OCI-LY7 (cell line): ENCODE results near the gene NUBP2.

Experiments
- EZH2phosphoT487 ChIP-seq: fragments of 200-600 bp; sonication (generic); IDR thresholded peaks from 2 replicates; pipeline ENCODE4 v1.6.1; 2018; ENCODE audit warnings: low read depth, borderline replicate concordance, mild to moderate bottlenecking, mixed run types, antibody characterized with exemption, low read length, moderate library complexity, mixed read lengths
- TF ChIP-seq, protein P1 (sequence below): fragments of 200-600 bp; sonication (generic); conservative IDR thresholded peaks from 2 replicates; pipeline ENCODE4 v1.5.1; 2014; ENCODE audit warnings: mild to moderate bottlenecking, antibody characterized with exemption, low read length, moderate library complexity, mixed read lengths

DNA sequence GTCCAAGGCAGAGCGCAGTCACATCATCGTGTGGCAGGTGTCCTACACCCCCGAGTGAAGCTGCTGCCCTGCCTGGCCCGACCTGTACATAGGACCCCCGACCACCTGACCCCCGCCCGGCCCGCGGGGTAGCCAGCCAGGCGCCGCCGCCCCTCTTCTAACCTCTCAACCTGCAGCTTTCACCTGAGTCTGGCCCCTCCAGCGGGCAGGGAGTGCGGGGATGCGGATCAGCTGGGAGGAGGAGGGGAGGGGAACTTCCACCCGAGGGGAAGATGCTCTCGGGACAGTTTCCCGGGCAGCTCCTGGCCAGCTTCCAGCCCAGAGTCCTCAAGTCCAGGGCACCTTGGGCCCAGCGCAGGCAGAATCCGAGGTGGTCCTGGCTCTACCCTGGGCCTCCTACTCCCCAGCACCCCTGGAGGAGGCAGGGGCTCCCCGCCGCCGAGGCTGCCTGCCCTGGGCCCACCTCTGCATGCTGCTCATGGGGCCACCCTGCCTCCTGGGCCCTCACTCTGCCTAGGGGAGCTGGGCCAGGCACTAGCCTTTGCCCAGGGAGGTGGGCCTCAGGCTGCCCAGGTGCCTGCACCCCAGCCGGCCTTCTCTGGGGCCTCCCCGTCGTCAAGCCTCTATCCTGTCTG lies 13.9 kb upstream of the NUBP2 start:
- TF ChIP-seq, protein P1, sequence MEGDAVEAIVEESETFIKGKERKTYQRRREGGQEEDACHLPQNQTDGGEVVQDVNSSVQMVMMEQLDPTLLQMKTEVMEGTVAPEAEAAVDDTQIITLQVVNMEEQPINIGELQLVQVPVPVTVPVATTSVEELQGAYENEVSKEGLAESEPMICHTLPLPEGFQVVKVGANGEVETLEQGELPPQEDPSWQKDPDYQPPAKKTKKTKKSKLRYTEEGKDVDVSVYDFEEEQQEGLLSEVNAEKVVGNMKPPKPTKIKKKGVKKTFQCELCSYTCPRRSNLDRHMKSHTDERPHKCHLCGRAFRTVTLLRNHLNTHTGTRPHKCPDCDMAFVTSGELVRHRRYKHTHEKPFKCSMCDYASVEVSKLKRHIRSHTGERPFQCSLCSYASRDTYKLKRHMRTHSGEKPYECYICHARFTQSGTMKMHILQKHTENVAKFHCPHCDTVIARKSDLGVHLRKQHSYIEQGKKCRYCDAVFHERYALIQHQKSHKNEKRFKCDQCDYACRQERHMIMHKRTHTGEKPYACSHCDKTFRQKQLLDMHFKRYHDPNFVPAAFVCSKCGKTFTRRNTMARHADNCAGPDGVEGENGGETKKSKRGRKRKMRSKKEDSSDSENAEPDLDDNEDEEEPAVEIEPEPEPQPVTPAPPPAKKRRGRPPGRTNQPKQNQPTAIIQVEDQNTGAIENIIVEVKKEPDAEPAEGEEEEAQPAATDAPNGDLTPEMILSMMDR = no peak
- TF ChIP-seq EZH2phosphoT487 = no peak
